AG10803 (cell line): ENCODE measurements around the gene HCAR1.
A peak's percentile ranks its signal among the peaks of the same experiment; 100 is the strongest.
"Not testable (repeated sequence)": the region's sequence is repeated elsewhere in the genome, so short reads cannot be mapped to it uniquely, and the experiment has no call there.

Experiments used
- DNase-seq: peaks from one replicate; pipeline ENCODE4 v3.0.0; 2010; ENCODE audit warnings: low read depth
- H3K4me3 ChIP-seq: 2 replicates; pipeline ENCODE4 v1.5.1; 2011; ENCODE audit warnings: mild to moderate bottlenecking, low read length, control low read depth
- CTCF ChIP-seq: conservative IDR thresholded peaks from 2 replicates; pipeline ENCODE4 v1.5.1; 2011; ENCODE audit warnings: mild to moderate bottlenecking, low read length, control low read depth, inconsistent platforms

The HCAR1 gene

GRCh38 chr12:122730215-122731014 is at the start of gene HCAR1:
Gene HCAR1, minus strand, starts transcription at chr12:122730844. Its CDS starts 505 bp downstream, at chr12:122730339.
- no peak for TF ChIP-seq CTCF
- no peak within 1 kb of the TSS for H3K4me3 ChIP-seq
- peak; percentile 5 for DNase-seq

GRCh38 chr12:122757568-122757967 is 26.9 kb upstream of the HCAR1 start:
- no peak for DNase-seq
- H3K4me3 ChIP-seq, result no peak overlapping the region
- no peak for TF ChIP-seq CTCF

- H3K4me3 ChIP-seq, result no peak overlapping the region
- no peak for DNase-seq
- no peak for TF ChIP-seq CTCF
Observed at GRCh38 chr12:122754790-122755189, 24.1 kb upstream of the HCAR1 start.

GRCh38 chr12:122753319-122753650 is 22.6 kb upstream of the HCAR1 start:
- TF ChIP-seq CTCF, result no peak
- peak overlapping the region; percentile 97 for H3K4me3 ChIP-seq
- no peak for DNase-seq

- peak; percentile 80 for TF ChIP-seq CTCF
- DNase-seq, result peak; percentile 94
- peak within 1 kb of the TSS; percentile 97 for H3K4me3 ChIP-seq
Observed at GRCh38 chr12:122752464-122753318, 22.0 kb upstream of the HCAR1 start, which contains the start of gene DENR. Gene DENR, plus strand, starts transcription at chr12:122752824. Its CDS starts 878 bp downstream, at chr12:122753702.

- H3K4me3 ChIP-seq, DNase-seq: not testable (repeated sequence)
Observed at GRCh38 chr12:122750781-122751515, 20.3 kb upstream of the HCAR1 start.

- no peak overlapping the region for H3K4me3 ChIP-seq
- no peak for DNase-seq
- TF ChIP-seq CTCF, result no peak
Observed at GRCh38 chr12:122749569-122750332, 19.1 kb upstream of the HCAR1 start.
